Measurements from ENCODE around the gene DNM1.

DNA sequence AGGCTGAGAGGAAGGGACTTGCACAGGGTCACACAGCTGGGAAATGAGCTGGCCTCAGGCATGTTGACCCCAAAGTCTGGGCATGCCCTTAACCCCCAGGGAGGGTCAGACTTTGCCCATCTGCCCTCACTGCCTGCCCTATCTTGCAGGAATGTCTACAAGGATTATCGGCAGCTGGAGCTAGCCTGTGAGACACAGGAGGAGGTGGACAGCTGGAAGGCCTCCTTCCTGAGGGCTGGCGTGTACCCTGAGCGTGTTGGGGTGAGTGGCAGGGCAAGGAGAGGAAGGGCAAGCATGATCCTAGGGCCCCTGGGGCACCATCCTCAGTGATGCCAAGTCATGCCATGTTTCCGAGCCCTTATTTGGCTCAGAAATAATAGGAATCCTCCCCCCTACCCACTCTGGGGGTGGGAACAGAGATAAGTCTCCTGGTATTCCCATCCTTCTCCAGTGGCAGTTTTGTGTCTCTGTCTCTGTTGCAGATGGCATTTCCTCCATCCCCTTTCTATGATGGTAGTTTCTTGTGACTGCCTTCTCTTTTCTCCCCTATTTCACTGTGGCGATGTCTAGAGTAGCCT is 44.1 kb downstream of the DNM1 start:
- TF ChIP-seq, protein P1, sequence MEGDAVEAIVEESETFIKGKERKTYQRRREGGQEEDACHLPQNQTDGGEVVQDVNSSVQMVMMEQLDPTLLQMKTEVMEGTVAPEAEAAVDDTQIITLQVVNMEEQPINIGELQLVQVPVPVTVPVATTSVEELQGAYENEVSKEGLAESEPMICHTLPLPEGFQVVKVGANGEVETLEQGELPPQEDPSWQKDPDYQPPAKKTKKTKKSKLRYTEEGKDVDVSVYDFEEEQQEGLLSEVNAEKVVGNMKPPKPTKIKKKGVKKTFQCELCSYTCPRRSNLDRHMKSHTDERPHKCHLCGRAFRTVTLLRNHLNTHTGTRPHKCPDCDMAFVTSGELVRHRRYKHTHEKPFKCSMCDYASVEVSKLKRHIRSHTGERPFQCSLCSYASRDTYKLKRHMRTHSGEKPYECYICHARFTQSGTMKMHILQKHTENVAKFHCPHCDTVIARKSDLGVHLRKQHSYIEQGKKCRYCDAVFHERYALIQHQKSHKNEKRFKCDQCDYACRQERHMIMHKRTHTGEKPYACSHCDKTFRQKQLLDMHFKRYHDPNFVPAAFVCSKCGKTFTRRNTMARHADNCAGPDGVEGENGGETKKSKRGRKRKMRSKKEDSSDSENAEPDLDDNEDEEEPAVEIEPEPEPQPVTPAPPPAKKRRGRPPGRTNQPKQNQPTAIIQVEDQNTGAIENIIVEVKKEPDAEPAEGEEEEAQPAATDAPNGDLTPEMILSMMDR (IDR thresholded peaks at IDR 0.05), result no peak
- TF ChIP-seq POLR2A (IDR thresholded peaks at IDR 0.05), result no peak
